ENCODE measurements around the gene KDM4F. TPM values are rescaled to one million over a fixed set of nuclear protein-coding genes. Genes with fewer than 3 reads are reported as not detected.

The KDM4F gene
- not detected in 5 replicates for total RNA-seq (2022; extraction: Qiagen RNA extraction)

DNA sequence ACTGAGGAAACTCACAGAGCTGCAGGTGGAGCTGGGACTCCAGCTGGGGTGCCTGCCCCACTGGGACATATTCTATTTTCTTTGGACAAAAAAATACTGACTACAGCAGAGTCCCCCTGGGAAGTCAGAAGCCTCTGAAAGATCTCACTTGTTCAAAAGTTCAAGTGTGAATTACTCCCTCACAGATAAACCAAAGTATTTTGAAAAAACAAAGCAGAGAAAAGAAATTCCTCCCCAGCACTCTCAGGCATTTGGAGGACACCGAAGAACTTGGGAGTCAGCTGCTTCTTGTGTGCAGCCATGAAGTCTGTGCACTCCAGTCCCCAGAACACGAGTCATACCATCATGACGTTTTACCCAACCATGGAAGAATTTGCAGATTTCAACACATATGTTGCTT, at the start of gene KDM4F:
KDM4F (plus strand) TSS at position 301 of the 400 bp plus-strand sequence.

DNA sequence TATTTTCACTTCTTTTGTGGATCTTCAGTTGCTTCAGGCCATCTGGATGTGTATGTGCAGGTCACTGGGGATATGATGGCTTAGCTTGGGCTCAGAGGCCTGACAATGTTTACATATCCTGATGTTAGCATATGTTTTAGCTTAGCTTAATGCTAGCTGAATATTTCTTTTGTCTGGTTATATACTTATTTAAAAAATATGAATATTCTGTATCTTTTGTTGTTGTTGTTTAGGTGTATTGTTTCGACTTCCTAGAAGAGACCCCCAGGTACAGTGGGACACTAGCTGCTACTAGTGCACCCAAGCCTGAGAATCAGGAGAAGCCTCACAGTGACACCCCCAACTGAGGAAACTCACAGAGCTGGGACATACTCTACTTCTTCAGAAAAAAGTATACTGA, 24.3 kb upstream of the KDM4F start, which contains the start of gene KDM4E:
KDM4E (plus strand) TSS at position 301 of the 400 bp plus-strand sequence. CDS start 300 bp downstream, outside the sequence.

DNA sequence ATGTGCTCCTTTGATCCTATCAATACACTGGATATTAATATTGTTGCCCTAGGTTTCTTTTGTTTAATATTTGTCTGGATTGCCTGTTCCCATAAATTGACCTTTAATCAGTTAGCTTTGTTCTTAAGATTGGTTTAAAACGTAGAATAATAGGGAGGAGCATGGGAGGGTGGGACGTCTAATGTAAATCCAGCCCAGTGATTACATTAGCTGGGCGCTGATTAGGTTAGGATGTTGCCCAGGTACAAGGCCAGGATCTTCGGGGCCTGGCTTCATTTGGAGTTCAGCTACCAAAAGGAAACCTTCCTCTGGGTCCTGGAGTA, 17.5 kb downstream of the KDM4F start, which contains the start of gene SRSF8:
SRSF8 (plus strand) TSS at position 204 of the 323 bp plus-strand sequence. CDS start 308 bp downstream, outside the sequence.

DNA sequence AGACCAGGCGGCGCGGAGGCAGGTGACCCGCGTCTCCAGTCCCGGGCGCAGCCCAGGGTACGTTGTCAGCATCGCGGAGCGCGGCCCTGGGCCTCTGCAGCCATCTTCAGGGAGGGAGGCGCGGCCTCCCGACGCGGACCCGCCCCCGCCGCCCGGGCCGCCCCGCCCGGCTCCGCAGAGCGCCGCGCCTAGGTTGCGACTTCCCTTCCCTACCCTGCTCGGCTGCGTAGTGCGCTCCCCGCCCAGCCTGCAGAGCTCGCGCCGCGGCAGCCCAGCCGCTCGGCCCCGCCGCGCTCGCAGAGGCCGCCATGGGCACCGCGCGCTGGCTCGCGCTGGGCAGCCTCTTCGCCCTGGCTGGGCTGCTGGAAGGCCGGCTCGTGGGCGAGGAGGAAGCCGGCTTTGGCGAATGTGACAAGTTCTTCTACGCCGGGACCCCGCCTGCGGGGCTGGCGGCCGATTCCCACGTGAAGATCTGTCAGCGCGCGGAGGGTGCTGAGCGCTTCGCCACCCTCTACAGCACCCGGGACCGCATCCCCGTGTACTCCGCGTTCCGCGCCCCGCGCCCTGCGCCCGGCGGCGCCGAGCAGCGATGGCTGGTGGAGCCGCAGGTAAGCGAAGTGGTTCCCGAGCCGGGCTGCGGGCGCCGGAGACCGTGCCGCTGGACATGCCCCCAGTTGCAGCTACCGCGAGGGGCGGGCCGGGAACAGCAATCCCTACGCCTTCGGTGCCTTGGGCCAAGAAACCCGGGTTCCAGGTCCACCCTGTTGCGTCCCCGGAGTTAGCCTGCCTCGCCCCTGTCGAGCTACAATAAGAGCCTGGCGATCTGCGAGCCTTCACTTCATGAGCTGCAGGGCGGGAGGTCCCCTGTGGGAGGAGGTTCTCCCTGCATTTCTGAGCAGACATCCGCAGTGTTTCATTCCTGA, 40.7 kb downstream of the KDM4F start, which contains the start of gene ENDOD1:
ENDOD1 (plus strand) TSS at position 227 of the 923 bp plus-strand sequence; CDS start at position 309, 82 bp downstream.

Other genes with a start within 250 kb of the KDM4F start
- 27.0 to 33.0 TPM (median 29.9 TPM) in 5 replicates for gene CWC15, start 75.9 kb upstream of the KDM4F start, total RNA-seq (2022; extraction: Qiagen RNA extraction)
- 0.26 to 0.45 TPM (median 0.39 TPM) in 5 replicates for gene KDM4D, start 75.7 kb upstream of the KDM4F start, total RNA-seq (2022; extraction: Qiagen RNA extraction)
- not detected in 5 replicates for gene KDM4E, start 24.2 kb upstream of the KDM4F start, total RNA-seq (2022; extraction: Qiagen RNA extraction)
- gene SRSF8, start 17.5 kb downstream of the KDM4F start, total RNA-seq (2022; extraction: Qiagen RNA extraction) = 17.1 to 21.4 TPM (median 19.7 TPM) in 5 replicates
- 12.8 to 15.8 TPM (median 14.0 TPM) in 5 replicates for gene ENDOD1, start 40.4 kb downstream of the KDM4F start, total RNA-seq (2022; extraction: Qiagen RNA extraction)
- 0.08 to 0.14 TPM (median 0.11 TPM) in 5 replicates for gene SESN3, start 181.8 kb downstream of the KDM4F start, total RNA-seq (2022; extraction: Qiagen RNA extraction)